Measurements from ENCODE around the gene AP4E1.

- TF ChIP-seq CTCF (IDR thresholded peaks at IDR 0.05; ENCODE audit: insufficient read depth, low read length, poor library complexity, severe bottlenecking) (no peak), EZH2phosphoT487 (conservative IDR thresholded peaks at IDR 0.05; ENCODE audit: low read length) (no peak)
Observed at GRCh38 chr15:50904211-50904610, 4.3 kb upstream of the AP4E1 start.

All from SU-DHL-6 (cell line).